ENCODE data around the gene MED13L.

- TF ChIP-seq CTCF (IDR thresholded peaks at IDR 0.05) = no peak
- TF ChIP-seq POLR2AphosphoS5 (IDR thresholded peaks at IDR 0.05) = no peak
Measured at GRCh38 chr12:116261525-116262100, 15.9 kb downstream of the MED13L start.
